ENCODE measurements around the gene NPAS1.

GRCh38 chr19:47006496-47006895 lies 13.1 kb upstream of the NPAS1 start:
- TF ChIP-seq, protein P1, sequence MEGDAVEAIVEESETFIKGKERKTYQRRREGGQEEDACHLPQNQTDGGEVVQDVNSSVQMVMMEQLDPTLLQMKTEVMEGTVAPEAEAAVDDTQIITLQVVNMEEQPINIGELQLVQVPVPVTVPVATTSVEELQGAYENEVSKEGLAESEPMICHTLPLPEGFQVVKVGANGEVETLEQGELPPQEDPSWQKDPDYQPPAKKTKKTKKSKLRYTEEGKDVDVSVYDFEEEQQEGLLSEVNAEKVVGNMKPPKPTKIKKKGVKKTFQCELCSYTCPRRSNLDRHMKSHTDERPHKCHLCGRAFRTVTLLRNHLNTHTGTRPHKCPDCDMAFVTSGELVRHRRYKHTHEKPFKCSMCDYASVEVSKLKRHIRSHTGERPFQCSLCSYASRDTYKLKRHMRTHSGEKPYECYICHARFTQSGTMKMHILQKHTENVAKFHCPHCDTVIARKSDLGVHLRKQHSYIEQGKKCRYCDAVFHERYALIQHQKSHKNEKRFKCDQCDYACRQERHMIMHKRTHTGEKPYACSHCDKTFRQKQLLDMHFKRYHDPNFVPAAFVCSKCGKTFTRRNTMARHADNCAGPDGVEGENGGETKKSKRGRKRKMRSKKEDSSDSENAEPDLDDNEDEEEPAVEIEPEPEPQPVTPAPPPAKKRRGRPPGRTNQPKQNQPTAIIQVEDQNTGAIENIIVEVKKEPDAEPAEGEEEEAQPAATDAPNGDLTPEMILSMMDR (IDR thresholded peaks at IDR 0.05; ENCODE audit: control extremely low read depth in 1 of 3, insufficient read depth in 1 of 3, low read depth in 1 of 3, low read length in 3 of 3) = no peak
- TF ChIP-seq EZH2 (IDR thresholded peaks at IDR 0.05; ENCODE audit: low read depth, low read length, severe bottlenecking) = no peak
- no peak for TF ChIP-seq RAD21 (IDR thresholded peaks at IDR 0.05 in 1 of 2, conservative IDR thresholded peaks at IDR 0.05 in 1 of 2; ENCODE audit: low read depth in 2 of 2, low read length in 2 of 2)
- no peak for TF ChIP-seq HDAC6 (IDR thresholded peaks at IDR 0.05; ENCODE audit: low read depth, low read length)
- TF ChIP-seq, protein P2, sequence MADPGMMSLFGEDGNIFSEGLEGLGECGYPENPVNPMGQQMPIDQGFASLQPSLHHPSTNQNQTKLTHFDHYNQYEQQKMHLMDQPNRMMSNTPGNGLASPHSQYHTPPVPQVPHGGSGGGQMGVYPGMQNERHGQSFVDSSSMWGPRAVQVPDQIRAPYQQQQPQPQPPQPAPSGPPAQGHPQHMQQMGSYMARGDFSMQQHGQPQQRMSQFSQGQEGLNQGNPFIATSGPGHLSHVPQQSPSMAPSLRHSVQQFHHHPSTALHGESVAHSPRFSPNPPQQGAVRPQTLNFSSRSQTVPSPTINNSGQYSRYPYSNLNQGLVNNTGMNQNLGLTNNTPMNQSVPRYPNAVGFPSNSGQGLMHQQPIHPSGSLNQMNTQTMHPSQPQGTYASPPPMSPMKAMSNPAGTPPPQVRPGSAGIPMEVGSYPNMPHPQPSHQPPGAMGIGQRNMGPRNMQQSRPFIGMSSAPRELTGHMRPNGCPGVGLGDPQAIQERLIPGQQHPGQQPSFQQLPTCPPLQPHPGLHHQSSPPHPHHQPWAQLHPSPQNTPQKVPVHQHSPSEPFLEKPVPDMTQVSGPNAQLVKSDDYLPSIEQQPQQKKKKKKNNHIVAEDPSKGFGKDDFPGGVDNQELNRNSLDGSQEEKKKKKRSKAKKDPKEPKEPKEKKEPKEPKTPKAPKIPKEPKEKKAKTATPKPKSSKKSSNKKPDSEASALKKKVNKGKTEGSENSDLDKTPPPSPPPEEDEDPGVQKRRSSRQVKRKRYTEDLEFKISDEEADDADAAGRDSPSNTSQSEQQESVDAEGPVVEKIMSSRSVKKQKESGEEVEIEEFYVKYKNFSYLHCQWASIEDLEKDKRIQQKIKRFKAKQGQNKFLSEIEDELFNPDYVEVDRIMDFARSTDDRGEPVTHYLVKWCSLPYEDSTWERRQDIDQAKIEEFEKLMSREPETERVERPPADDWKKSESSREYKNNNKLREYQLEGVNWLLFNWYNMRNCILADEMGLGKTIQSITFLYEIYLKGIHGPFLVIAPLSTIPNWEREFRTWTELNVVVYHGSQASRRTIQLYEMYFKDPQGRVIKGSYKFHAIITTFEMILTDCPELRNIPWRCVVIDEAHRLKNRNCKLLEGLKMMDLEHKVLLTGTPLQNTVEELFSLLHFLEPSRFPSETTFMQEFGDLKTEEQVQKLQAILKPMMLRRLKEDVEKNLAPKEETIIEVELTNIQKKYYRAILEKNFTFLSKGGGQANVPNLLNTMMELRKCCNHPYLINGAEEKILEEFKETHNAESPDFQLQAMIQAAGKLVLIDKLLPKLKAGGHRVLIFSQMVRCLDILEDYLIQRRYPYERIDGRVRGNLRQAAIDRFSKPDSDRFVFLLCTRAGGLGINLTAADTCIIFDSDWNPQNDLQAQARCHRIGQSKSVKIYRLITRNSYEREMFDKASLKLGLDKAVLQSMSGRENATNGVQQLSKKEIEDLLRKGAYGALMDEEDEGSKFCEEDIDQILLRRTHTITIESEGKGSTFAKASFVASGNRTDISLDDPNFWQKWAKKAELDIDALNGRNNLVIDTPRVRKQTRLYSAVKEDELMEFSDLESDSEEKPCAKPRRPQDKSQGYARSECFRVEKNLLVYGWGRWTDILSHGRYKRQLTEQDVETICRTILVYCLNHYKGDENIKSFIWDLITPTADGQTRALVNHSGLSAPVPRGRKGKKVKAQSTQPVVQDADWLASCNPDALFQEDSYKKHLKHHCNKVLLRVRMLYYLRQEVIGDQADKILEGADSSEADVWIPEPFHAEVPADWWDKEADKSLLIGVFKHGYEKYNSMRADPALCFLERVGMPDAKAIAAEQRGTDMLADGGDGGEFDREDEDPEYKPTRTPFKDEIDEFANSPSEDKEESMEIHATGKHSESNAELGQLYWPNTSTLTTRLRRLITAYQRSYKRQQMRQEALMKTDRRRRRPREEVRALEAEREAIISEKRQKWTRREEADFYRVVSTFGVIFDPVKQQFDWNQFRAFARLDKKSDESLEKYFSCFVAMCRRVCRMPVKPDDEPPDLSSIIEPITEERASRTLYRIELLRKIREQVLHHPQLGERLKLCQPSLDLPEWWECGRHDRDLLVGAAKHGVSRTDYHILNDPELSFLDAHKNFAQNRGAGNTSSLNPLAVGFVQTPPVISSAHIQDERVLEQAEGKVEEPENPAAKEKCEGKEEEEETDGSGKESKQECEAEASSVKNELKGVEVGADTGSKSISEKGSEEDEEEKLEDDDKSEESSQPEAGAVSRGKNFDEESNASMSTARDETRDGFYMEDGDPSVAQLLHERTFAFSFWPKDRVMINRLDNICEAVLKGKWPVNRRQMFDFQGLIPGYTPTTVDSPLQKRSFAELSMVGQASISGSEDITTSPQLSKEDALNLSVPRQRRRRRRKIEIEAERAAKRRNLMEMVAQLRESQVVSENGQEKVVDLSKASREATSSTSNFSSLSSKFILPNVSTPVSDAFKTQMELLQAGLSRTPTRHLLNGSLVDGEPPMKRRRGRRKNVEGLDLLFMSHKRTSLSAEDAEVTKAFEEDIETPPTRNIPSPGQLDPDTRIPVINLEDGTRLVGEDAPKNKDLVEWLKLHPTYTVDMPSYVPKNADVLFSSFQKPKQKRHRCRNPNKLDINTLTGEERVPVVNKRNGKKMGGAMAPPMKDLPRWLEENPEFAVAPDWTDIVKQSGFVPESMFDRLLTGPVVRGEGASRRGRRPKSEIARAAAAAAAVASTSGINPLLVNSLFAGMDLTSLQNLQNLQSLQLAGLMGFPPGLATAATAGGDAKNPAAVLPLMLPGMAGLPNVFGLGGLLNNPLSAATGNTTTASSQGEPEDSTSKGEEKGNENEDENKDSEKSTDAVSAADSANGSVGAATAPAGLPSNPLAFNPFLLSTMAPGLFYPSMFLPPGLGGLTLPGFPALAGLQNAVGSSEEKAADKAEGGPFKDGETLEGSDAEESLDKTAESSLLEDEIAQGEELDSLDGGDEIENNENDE (IDR thresholded peaks at IDR 0.05; ENCODE audit: insufficient replicate concordance, low read length) = no peak
- no peak for TF ChIP-seq TAF1 (IDR thresholded peaks at IDR 0.05; ENCODE audit: low read depth, low read length)
- TF ChIP-seq NANOG (IDR thresholded peaks at IDR 0.05; ENCODE audit: insufficient read depth, low read depth, low read length, poor library complexity, severe bottlenecking) = no peak
- TF ChIP-seq MAFK (IDR thresholded peaks at IDR 0.05; ENCODE audit: low read depth, low read length) = no peak
